Keratinocyte (primary cell): ENCODE measurements around the gene ERICH6.

Experiments used
- CTCF ChIP-seq, 3 experiments: IDR thresholded peaks in 1 of 3; conservative IDR thresholded peaks in 1 of 3; optimal IDR thresholded peaks in 1 of 3; 2 replicates in 2 of 3; 3 replicates in 1 of 3; pipeline versions ENCODE3 to v1.5.1; 2011; ENCODE audit warnings: low read length in 3 of 3, mild to moderate bottlenecking in 3 of 3, moderate library complexity in 2 of 3, control low read depth in 1 of 3, inconsistent platforms in 1 of 3; ENCODE audit not compliant: insufficient read depth in 2 of 3; ENCODE audit errors: extremely low read depth in 1 of 3
- EZH2 ChIP-seq: IDR thresholded peaks from one replicate; pipeline ENCODE4 v1.6.1; 2012; ENCODE audit warnings: inconsistent platforms, mild to moderate bottlenecking, low read length, moderate library complexity

- TF ChIP-seq CTCF (optimal IDR thresholded peaks at IDR 0.05 in 1 of 3, IDR thresholded peaks at IDR 0.05 in 1 of 3, conservative IDR thresholded peaks at IDR 0.05 in 1 of 3; ENCODE audit: extremely low read depth in 1 of 3, insufficient read depth in 2 of 3, low read length in 3 of 3) (no peak), EZH2 (no peak)
Observed at GRCh38 chr3:150682279-150682678, 21.4 kb downstream of the ERICH6 start.
